Measurements from ENCODE around the gene EPX.

Gene EPX

DNA sequence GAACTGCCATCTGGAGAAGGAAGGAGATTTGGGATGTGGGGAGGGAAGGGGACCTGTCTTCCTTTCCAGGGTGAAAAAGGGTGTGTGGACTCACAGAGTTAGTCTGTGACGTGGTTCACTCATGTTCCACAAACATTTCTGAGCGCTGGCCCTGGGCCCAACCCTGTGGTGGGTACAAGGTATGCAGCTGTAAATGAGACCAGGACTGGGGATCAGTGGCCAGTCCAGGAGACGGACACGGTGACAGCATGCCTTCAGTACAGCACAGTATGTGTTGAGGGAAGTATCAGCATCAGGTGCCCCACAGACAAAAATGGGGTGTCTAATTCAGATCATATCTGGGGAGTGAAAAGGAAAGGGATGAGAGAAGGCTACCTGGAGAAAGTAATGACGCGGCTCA lies 5.5 kb upstream of the EPX start:
- no peak for DNase-seq

DNA sequence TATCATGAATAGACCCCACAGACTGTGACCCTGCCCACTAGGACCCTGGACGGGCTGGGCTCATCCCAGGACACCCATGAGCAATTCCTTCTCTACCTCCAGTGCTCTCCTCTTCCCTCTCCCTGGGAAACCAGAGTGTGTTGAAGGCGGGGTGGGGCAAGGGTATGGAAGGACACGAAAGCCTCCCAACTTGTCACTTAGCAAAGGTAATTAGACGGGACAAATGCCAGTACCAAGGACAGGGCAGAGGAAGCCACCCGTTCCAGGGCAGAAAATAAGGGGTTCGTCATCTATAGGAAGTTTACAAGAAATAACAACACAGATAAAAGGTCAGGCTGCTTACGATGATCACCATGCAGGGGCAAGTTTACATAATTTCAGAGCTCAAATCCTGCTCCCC lies 4.9 kb upstream of the EPX start:
- no peak for DNase-seq

DNA sequence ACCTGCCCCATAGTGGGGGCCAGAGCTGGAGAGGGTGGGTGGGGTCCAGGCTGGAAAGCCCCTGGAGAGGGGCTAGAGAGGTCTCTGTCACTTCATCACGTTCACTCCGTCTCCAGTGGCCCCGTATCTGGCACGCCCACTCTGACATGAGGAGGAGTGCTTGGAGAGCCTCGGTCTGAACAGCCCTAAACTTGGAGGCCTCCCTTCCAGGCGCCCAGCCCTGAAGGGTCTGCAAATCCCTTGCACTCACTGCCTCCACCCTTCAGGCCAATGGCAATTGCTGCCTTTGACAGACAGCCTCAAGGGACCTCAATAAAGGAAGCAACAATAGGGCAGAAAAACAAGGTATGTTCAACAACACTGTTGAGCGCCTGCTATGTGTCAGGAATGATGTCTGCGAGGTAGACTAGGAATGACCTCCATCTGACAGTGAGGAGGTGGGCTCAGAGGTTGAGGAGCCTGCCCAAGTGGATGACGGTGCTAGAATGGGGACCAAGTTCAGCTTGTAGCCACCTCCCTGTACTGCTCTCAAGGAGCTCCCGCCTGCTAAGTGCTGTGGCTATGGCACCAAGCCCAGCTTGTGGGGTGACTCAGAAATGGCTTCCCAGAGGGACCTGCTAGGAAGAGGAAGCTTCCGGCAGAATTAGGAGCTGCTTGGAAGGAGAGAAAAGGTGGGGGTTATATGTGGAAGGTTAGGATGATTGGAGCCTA lies 2.9 kb upstream of the EPX start:
- DNase-seq = no peak

DNA sequence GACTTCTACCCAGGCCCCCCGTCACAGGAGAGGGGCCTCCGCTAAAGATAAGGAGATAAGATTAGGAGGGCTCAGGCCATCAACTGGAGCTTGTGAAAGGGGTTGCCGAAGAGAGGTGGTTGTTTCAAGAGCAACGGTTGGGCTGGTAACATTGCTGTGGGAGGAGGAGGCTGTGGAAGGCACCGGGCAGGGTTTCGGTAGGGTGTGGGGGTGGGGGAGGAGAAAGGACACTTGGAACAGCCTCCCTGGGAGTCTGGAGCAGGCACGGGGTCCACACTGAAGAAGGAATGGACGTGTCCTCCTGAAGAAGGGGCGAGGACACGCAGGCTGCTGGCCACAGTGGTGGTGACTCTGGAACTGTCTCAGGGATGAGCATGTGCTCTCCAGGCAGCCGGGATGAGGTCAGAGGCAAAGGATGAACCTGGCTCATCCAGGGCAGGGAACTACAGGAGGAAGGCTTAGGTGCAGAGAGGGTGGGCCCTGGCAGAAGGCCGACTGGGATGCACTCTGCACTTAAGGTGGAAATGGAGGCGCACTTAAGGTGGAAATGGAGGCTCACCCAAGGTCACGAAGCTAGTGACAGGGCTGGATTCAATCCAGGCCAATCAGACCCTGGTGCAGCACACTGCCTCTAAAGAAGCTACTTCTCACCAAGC lies 1.2 kb upstream of the EPX start:
- no peak for DNase-seq

GRCh38 chr17:58193641-58194255 lies 1.2 kb downstream of the EPX start:
- no peak for DNase-seq

GRCh38 chr17:58195518-58196123 lies 3.1 kb downstream of the EPX start:
- no peak for DNase-seq

GRCh38 chr17:58196610-58197009 lies 4.1 kb downstream of the EPX start:
- DNase-seq = no peak

GRCh38 chr17:58200024-58200633 lies 7.6 kb downstream of the EPX start:
- peak; percentile 35 for DNase-seq

DNA sequence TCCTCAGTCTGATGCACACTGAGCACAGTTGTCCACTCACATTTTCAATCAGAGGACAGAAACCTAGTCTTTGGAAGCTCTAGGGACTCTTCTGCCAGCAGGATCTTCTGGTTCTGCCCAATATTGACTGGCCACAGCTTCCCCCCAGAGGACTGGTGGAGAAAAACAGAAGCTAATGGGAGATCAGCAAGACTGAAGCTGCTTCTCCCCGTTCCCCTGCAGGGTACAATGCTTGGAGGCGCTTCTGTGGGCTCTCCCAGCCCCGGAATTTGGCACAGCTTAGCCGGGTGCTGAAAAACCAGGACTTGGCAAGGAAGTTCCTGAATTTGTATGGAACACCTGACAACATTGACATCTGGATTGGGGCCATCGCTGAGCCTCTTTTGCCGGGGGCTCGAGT lies 10.3 kb downstream of the EPX start:
- DNase-seq = no peak

- DNase-seq = no peak
These were observed 12.3 kb downstream of the EPX start for GRCh38 chr17:58204796-58205195.

DNA sequence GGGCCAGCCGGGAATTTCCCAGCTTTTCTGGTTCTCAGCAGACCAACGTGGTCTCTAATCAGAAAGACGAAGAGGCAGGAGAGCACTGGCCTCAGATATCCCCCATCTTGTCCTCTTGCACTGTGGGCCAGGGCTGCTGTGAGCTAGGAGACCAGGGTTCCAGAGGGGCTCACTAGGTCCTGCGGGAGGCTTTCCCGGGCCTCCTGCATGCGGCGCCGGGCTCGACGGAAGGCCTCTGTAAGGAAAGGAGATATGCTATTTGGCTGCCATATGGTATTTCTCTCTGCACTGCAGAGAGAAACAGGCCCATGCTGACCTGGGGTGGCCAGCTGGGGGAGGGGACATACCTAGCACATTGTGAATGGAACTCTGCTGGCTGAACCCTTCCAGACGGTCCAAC lies 13.4 kb downstream of the EPX start:
- no peak for DNase-seq

DNA sequence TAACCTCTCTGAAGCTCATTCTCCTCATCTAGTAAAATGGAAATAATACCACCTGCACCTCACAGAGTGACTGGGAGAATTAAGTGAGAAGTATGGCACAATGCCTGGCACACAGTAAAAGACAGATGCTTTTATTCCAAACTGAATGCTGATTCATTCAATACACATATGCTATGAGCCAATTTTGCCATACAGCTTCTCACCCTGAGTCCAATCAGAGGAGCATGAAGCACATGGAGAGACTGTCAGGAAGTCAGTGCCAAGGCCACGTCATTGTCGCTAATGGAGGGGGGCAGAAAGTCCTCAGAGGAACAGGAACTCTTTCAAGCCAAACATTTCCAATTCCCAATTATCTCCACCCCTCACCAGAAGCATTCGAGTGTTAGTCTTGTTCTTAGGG lies 14.9 kb downstream of the EPX start:
- DNase-seq = no peak

GRCh38 chr17:58208344-58208743 lies 15.8 kb downstream of the EPX start:
- no peak for DNase-seq

GRCh38 chr17:58210922-58211321 lies 18.4 kb downstream of the EPX start:
- DNase-seq = no peak

- no peak for DNase-seq
These were observed 23.2 kb downstream of the EPX start for GRCh38 chr17:58215685-58216084.

- no peak for DNase-seq
These were observed 25.2 kb downstream of the EPX start for GRCh38 chr17:58217766-58218165.

DNA sequence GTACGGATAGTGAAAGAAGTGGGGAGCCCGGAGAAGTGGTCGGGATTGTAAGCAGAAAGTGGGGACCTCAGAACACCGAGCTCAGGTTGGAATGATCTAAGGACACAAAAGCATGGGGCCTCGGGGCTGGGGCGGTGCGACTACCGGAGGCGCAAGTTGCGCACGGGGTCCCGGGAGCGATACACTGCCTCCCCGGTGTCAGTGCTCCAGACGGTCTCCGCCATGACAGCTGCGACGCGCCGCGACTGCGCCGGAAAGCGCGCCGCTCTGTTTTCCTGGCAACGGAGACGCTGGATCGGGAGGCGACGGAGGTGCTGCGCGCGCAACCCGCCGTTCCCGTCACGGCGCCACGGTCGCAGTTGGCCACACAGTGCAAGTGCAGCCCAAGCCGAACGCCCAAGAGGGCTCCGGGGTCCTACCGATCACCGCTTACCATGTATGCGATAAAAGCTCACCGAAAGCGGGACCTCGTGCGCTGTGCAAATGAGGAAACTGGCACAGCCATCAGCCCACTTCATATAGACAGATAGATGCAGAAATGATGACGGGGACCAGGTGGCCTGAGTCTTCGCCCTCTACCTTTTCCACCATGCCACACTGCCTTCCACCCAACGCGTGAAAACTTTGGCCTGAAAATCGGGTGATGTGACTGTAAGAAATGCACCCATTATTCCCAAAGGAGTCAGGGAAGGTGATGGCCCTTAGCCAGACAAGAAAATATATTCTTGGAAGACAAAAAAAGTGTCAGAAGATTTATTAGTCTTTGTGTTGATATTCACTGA lies 26.7 kb downstream of the EPX start, which contains the start of gene MKS1:
Gene MKS1 (minus strand): TSS at position 249 of the 782 bp plus-strand sequence. CDS start 25 bp downstream, at position 224.
- peak; percentile 93 for DNase-seq

DNA sequence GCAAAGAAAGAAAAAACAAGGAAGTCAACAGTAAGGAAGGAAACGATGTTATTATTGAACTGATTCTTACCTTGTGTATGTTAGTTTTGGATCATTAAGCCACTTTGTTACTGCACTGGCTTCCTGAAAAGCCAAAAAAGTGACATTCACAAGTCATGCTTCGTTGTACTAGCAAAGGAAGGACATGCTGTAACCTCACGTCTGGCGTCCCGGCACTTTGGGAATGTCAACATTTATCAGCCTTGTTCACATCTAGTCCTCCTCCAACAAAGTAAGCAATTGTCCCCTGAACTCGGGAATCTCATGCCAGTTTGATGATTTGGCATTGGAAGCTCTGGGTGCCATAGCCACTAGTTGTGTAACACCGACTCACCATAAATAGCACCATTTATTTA lies 27.3 kb downstream of the EPX start:
- no peak for DNase-seq

DNA sequence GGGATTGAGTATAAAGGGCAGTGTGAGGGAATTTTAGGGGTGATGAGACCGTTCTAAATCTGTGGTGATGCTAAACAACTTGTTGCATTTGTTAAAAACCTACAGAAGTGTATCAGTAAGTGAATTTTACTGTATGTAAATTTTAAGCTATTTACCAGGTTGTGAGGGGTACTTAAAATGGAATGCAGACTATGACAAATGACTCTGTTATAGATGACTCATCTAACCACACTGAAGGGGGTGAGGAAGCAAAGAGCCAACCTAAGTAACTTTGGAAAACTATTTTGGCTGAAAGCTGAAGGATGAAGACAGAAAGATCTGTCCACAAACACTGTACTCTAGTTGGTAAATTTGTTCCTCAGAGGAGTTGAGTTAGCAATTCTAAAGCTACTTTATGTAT lies 31.8 kb downstream of the EPX start:
- DNase-seq = no peak

DNA sequence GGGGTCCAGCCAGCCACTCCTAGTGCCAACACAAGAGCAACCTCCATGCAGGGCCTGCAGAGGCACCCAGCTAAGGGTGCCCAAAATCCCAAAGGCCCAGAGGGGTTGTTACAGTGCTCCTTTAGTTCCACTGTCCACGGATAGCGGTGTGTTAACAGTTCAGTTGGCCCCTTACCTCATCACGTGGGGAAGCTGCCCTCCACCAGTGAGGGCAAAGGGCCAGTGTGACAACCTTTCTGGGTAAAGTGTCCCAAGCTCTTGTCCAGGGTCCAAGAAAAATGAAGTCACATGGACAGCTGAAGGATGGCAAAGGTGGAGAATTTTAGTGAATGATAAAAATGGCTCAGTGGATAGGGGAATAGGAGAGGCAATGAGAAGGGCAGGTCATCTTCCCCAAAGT lies 35.2 kb downstream of the EPX start:
- no peak for DNase-seq

DNA sequence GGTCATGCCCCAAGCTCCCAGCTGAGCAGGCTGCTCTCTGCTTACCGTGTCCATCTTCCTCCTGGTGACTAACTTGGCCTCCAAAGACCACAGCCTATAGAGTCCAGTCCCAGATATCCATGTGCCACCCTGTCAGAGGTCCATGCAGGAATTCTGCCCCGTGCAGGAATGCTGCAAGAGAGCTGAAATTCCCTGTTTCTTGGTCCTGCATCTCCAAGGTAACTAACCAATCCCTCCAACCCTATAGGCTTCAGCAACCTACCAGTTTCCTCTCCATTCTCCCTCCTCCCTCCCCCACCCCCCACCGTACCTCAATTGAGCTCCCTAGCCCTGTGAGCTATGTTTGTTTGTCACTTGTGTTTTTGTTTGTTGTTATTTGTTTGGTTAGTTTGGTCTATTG lies 36.2 kb downstream of the EPX start:
- DNase-seq = no peak

DNA sequence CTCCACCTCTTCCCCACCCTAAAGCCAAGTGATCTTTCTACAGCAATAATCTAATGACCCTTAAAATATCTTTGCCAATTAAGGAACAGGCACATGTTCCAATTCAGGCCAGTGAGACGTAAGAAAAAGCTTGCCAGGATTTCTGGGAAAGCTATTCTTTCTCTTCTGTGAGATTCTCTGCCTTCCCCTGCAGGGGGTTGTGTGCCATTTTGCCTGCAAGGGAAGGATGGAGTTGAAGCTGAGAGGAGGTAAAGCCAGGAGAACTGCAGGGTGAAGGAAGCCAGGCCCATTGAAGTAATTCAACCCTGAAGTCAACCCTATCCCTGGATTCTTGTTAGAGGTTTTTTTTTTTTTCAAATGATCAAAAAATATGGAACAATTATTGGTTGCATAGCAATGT lies 36.9 kb downstream of the EPX start:
- DNase-seq = no peak

DNA sequence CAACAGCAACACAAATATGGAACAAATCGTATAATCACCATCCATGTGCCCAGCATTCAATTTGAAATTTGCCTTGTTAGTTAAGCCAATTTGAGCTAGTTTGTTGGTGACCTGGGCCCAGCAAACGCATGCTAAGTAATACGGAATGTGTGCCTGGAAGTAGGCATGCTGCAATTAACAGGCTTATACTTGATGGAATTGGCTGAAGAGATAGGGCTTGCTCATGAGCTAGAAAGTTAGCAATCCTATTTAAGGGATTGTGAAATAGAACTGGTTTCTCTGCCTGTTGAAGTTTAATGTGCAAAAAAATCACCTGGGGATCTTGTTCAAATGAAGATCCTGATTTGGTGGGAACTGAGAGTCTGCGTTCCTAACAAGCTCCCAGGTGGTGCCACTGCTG lies 37.4 kb downstream of the EPX start:
- no peak for DNase-seq
